NCI-H2029 (cell line): ENCODE measurements around the gene C15orf62.

Source experiments
- DNase-seq: peaks from one replicate; lab custom pipeline; 2025; lab: John Stamatoyannopoulos, UW

Gene C15orf62

GRCh38 chr15:40769274-40770146 lies at the start of gene C15orf62:
C15orf62 (plus strand) TSS chr15:40769980; CDS start chr15:40770496, 516 bp downstream.
- peak; percentile 27 for DNase-seq

GRCh38 chr15:40721701-40722100 lies 48.1 kb upstream of the C15orf62 start:
- no peak for DNase-seq

- DNase-seq, result no peak
These were observed 47.4 kb upstream of the C15orf62 start for GRCh38 chr15:40722354-40722753.

GRCh38 chr15:40722934-40723333 lies 46.8 kb upstream of the C15orf62 start:
- DNase-seq, result no peak

- DNase-seq, result no peak
These were observed 45.9 kb upstream of the C15orf62 start for GRCh38 chr15:40723919-40724318.

GRCh38 chr15:40731034-40731433 lies 38.7 kb upstream of the C15orf62 start:
- DNase-seq, result no peak

GRCh38 chr15:40736575-40736974 lies 33.2 kb upstream of the C15orf62 start:
- no peak for DNase-seq

GRCh38 chr15:40737048-40737447 lies 32.7 kb upstream of the C15orf62 start:
- DNase-seq, result no peak

- DNase-seq, result no peak
These were observed 30.7 kb upstream of the C15orf62 start for GRCh38 chr15:40739047-40739446.

GRCh38 chr15:40739854-40740253 lies 29.9 kb upstream of the C15orf62 start:
- no peak for DNase-seq

- no peak for DNase-seq
These were observed 26.3 kb upstream of the C15orf62 start for GRCh38 chr15:40743485-40743901.

GRCh38 chr15:40743921-40744814 lies 25.6 kb upstream of the C15orf62 start:
- DNase-seq, result no peak

- no peak for DNase-seq
These were observed 25.0 kb upstream of the C15orf62 start for GRCh38 chr15:40744815-40745152.

GRCh38 chr15:40746916-40747418 lies 22.8 kb upstream of the C15orf62 start:
- no peak for DNase-seq

GRCh38 chr15:40747685-40748631 lies 21.8 kb upstream of the C15orf62 start:
- no peak for DNase-seq

GRCh38 chr15:40749151-40749630 lies 20.6 kb upstream of the C15orf62 start:
- DNase-seq, result no peak

- no peak for DNase-seq
These were observed 18.9 kb upstream of the C15orf62 start for GRCh38 chr15:40750885-40751284.

- DNase-seq, result no peak
These were observed 18.0 kb upstream of the C15orf62 start for GRCh38 chr15:40751745-40752144.

- DNase-seq, result no peak
These were observed 15.3 kb upstream of the C15orf62 start for GRCh38 chr15:40754574-40754882.

- DNase-seq, result peak; percentile 65
These were observed 14.6 kb upstream of the C15orf62 start, which contains the start of gene RMDN3 for GRCh38 chr15:40754883-40755811. RMDN3 (minus strand) TSS chr15:40755254; CDS start chr15:40754783, 471 bp downstream.
